Testis (tissue), 3 donors: ENCODE measurements around the gene NRP1. TPM values are rescaled to one million over a fixed set of nuclear protein-coding genes. Genes with fewer than 3 reads are reported as not detected.

Experiments
- DNase-seq: peaks from one replicate; pipeline ENCODE4 v3.0.0-alpha.2; 2019
- H3K27ac ChIP-seq, 2 donors: fragments of 200-600 bp; sonication (generic); one replicate each; pipeline ENCODE4 v1.5.1; 2019
- H3K27me3 ChIP-seq: fragments of 200-600 bp; sonication (generic); one replicate; pipeline ENCODE4 v1.5.1; 2019
- H3K36me3 ChIP-seq: fragments of 200-600 bp; sonication (generic); one replicate; pipeline ENCODE4 v1.5.1; 2017; ENCODE audit warnings: low read depth; ENCODE audit errors: missing control alignments
- H3K4me1 ChIP-seq: fragments of 200-600 bp; sonication (generic); one replicate; pipeline ENCODE4 v1.5.1; 2019
- H3K4me3 ChIP-seq, 2 donors: fragments of 200-600 bp; sonication (generic); one replicate each; pipeline ENCODE4 v1.5.1; 2017 to 2019
- H3K9me3 ChIP-seq: fragments of 200-600 bp; sonication (generic); one replicate; pipeline ENCODE4 v1.5.1; 2017
- CTCF ChIP-seq, 3 experiments: fragments of 450-650 bp in 2 of 3; fragments of 200-600 bp in 1 of 3; sonication (generic) in 1 of 3; IDR thresholded peaks; one replicate each; pipeline ENCODE4 v1.5.1; 2016 to 2019; ENCODE audit warnings: antibody characterized with exemption in 3 of 3, mild to moderate bottlenecking in 2 of 3, moderate library complexity in 1 of 3
- POLR2A ChIP-seq: fragments of 450-650 bp; IDR thresholded peaks from one replicate; pipeline ENCODE4 v1.6.1; 2017; ENCODE audit warnings: antibody characterized with exemption, mild to moderate bottlenecking, moderate library complexity
- WGBS, 2 donors: methylation state at CpG; one replicate each; pipeline ENCODE4 v1.1.5; 2018; 5-methylcytosine and 5-hydroxymethylcytosine counted together
- intact Hi-C: fragments of 100-400 bp; cut with DNase I; formaldehyde crosslinking; loops from one replicate; pipeline ENCODE4 v1.15.1; 2023; ENCODE audit warnings: low total_unique reads
- polyA plus RNA-seq: library from polyadenylated mRNA; stranded (reverse); fragments of 350-450 nt; fragmentation: Illumina TruSeq; extraction: RNeasy Lipid Tissue Mini Kit (QIAGEN cat#74804); gene quantifications from one replicate; pipeline ENCODE4 v1.2.3, GENCODE V29; 2014; ENCODE audit warnings: low read depth, low replicate concordance; ENCODE audit not compliant: insufficient read depth
- total RNA-seq, 2 donors: library from RNA; depleted of rRNA; stranded (reverse); fragments of >200 nt; gene quantifications; one replicate each; pipeline ENCODE4 v1.2.3, GENCODE V29; 2016

The NRP1 gene
- total and polyA plus RNA-seq, 3 donors from 2014 or later: 15.9 to 23.8 (median 17.1) TPM

- 91 to 92% methylated on average over 12 of the region's 12 CpGs for WGBS, 2 donors
- Histone ChIP-seq H3K27me3 (no peaks in the 10 kb centered on the region), H3K4me3 (no peak overlapping the region), H3K36me3 (no peaks in the 10 kb centered on the region), H3K9me3 (no peaks in the 10 kb centered on the region), H3K4me1 (peaks cover under 1% of the 10 kb centered on the region), H3K27ac (no peak overlapping the region)
- TF ChIP-seq POLR2A: no peak
- intact Hi-C loops: no loop called here
- no peak for DNase-seq
Measured at GRCh38 chr10:33137356-33138005, 197.0 kb downstream of the NRP1 start.

GRCh38 chr10:33136781-33137180 is 197.7 kb downstream of the NRP1 start:
- Histone ChIP-seq H3K27me3 (no peaks in the 10 kb centered on the region), H3K4me3 (no peak overlapping the region), H3K27ac (no peak overlapping the region), H3K4me1 (no peaks in the 10 kb centered on the region), H3K36me3 (no peaks in the 10 kb centered on the region), H3K9me3 (no peaks in the 10 kb centered on the region)
- TF ChIP-seq POLR2A: no peak
- no peak for TF ChIP-seq CTCF (IDR thresholded peaks at IDR 0.05)
- intact Hi-C loops: no loop called here
- 58 to 59% methylated on average over 1 of the region's 1 CpG for WGBS, 2 donors
- DNase-seq: no peak

GRCh38 chr10:33136271-33136670 is 198.2 kb downstream of the NRP1 start:
- no peak for TF ChIP-seq CTCF (IDR thresholded peaks at IDR 0.05)
- TF ChIP-seq POLR2A: no peak
- no peak for DNase-seq
- Histone ChIP-seq H3K27me3 (no peaks in the 10 kb centered on the region), H3K36me3 (no peaks in the 10 kb centered on the region), H3K4me3 (no peak overlapping the region), H3K4me1 (no peaks in the 10 kb centered on the region), H3K27ac (no peak overlapping the region), H3K9me3 (no peaks in the 10 kb centered on the region)
- intact Hi-C loops: no loop called here
- 69 to 81% methylated on average over 3 of the region's 3 CpGs for WGBS, 2 donors

- no peaks in the 10 kb centered on the region for H3K27me3 ChIP-seq
- no peak for TF ChIP-seq CTCF (IDR thresholded peaks at IDR 0.05)
- TF ChIP-seq POLR2A: no peak
- no peaks in the 10 kb centered on the region for H3K36me3 ChIP-seq
- no peak overlapping the region for H3K4me3 ChIP-seq
- no peak overlapping the region for H3K27ac ChIP-seq
- no peaks in the 10 kb centered on the region for H3K4me1 ChIP-seq
- DNase-seq: no peak
- no peaks in the 10 kb centered on the region for H3K9me3 ChIP-seq
- intact Hi-C loops: no loop called here
- 90 to 92% methylated on average over 11 of the region's 11 CpGs for WGBS, 2 donors
Measured at GRCh38 chr10:33134011-33134751, 200.3 kb downstream of the NRP1 start.

GRCh38 chr10:33133557-33133956 is 200.9 kb downstream of the NRP1 start:
- H3K9me3 ChIP-seq: no peaks in the 10 kb centered on the region
- H3K4me1 ChIP-seq: no peaks in the 10 kb centered on the region
- no peak overlapping the region for H3K27ac ChIP-seq
- no peaks in the 10 kb centered on the region for H3K36me3 ChIP-seq
- H3K27me3 ChIP-seq: no peaks in the 10 kb centered on the region
- DNase-seq: no peak
- intact Hi-C loops: no loop called here
- H3K4me3 ChIP-seq: no peak overlapping the region
- TF ChIP-seq POLR2A (no peak), CTCF (IDR thresholded peaks at IDR 0.05) (no peak)
